NCI-H2196 (cell line): ENCODE results near the gene RAD51B.
"Not testable (repeated sequence)": the region's sequence is repeated elsewhere in the genome, so short reads cannot be mapped to it uniquely, and the experiment has no call there.

ENCODE experiments used
- DNase-seq: peaks from one replicate; lab custom pipeline; 2025; ENCODE audit not compliant: unreplicated experiment; lab: John Stamatoyannopoulos, UW

Gene RAD51B

DNA sequence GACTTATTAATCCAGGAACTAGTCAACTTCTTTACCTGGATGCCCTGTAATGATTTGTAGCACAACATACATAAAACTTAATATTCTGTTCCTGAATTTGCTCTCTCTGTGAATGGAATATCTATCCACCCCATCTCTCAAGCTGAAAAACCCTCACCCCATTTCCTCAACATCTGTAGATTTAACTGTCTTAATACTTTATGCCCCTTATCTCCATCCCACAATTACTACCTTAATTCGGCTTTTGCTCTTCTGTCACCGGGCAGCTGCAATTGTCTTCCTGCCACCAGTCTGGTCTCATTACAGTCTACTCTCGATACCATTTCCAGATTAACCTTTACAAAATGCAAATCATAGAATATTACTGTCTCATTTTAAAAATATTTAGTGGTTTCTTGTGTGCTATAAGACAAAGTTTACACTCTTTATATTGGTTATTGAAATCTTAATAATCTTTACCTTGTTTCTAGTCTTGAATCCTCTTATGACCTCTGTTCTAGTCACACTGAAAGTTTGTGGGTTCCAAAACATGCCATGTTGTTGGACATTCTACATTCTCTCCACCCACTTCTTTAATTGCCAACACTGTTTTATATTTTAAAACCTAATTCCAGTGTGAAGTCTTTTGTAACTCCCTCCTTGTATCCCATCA is 347.3 kb downstream of the RAD51B start:
- DNase-seq = no peak

DNA sequence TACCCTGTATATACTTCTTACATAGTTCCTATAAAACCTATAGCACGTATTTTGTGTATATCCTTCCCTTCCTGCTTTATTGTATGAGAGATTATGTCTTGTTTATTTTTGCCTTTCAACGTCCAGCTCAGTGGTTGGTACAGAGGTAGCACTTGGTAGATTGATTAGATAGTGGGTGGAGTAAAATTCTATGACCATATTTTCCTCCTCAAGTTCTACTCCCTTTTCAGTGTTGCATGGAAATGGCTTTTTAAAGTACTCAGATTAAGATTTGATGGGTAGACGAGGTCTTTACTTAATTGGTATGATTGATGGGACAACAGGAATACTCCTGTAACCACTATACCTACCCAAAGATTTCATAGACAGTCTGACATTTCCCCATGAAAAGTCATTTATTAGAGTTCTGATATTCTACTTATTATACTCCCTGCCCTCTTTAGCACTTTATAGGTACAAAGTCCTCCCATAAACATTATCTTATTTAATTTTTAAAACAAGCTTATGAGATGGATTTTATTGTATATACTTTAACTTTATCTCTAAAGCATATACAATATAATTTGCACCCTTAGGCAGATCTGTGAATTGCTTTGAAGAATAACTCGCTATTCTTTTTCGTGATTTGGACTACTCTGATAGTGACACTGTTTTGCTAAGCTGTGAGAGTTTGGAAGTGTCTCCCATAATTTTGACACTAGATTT is 348.0 kb downstream of the RAD51B start:
- DNase-seq = no peak

DNA sequence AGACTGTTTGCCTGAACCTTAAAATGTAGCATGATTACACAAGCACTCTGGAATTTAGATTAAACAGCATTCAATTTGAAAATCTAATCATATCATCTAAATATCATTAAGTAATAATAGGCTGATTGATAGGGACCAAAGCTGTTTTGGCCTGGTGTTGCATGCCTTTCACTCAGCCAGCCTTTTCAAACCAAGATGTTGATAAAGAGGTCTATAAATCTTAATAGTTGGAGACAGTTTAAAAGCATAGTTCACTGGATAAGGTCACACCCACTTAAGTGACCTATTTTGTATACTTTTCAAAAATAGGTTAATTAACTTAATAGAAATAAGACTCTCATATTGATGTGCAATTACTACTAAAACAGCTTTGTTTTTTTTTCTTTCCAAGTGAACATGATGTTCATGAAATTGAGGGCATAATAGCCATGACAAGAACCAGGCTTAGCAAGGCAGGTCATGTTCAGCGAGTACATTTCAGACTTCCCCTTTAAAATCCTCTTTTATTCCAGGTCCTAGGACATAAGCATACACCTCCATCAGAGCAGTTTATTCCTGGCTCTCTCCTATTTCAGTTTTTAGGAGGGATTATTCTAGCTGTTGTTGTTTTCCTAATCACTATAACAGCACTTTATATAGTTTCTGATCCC is 349.0 kb downstream of the RAD51B start:
- no peak for DNase-seq

DNA sequence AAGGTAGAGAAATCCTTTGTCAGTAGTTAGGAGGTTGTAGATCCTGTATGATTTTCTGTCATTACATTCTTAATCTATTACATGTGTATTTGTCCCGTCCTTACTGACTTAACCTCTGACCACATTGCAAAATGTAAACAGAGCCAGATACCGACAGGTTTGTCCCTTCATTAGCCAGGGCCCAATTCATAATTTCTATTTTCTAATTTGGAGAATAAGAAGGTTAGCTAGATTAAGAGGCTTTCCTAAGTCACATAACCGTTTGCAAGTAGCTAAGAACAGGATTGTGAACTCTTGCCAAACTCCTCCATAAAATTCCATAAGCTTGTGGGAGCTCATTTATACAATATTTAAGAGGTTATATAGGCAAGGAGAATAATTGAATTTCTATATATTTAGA is 352.6 kb downstream of the RAD51B start:
- no peak for DNase-seq

DNA sequence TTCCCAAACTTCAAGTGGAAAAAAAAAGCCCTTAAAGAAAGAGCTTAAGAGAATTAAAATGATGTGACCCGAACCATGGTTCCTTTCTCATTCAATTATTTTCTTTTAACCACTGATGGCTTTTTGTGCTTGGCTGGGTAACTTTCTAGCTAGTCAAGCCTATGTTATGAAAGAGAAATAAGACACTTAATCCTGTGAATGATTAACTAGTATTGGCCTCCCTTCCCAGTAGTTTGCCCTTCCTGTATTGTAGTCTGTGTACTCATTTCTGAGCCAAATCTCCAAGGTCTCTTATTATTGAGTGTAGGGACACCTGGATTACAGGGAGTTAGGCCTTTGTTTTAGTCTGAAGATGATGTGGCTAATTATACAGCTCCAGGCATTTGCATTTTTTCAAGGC is 353.0 kb downstream of the RAD51B start:
- DNase-seq = no peak

DNA sequence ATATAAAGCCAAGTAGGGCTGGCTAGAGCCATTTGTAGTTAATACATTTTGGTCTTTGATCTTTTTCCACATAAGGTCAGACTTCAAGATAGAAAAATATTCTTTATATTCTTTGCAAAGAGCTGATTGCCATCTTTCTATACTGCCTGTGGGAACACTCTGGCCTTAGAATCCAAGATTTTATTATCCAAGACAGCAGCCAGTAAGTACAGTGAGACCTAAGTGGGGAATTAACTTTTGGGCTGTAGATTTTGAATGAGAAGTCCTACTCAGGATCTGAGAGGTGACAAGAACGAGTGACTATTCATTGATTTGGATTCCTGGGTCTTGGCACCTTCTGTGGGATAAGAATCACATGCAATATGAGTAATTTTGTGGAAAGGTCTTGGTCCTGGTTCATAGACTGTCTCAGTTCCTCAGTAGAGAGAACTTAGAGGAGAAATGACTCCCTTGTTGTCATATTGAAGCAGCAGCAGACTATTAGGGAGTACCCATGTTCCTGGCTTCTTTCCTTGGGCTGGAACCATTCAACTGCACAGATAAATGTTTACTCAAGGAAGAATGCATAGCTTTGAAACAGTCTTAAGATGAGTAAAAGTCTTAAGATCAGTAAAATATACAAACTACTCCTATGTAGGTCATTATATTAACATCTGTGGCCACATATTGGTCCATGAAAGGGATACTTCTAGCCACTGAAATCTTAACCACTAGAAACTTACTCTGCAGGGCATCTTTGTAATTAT is 353.8 kb downstream of the RAD51B start:
- DNase-seq = no peak

DNA sequence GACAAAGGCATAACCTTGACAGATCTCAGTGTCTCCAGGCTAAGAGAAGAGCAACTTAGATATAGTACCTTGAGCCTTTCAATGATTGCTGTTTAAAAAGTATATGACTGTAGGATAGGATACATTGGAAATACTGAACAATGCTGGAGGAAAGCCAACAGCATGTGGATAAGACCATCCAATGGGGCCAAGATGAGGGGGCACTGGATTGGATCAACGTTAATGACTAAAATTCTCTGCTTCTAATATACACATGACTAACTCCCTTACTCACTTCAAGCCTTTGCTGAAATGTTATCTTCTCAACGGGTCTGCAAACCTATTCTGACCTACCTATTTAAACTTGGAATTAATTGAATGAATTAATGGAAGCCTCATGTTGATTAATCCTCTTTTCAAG is 354.9 kb downstream of the RAD51B start:
- no peak for DNase-seq

DNA sequence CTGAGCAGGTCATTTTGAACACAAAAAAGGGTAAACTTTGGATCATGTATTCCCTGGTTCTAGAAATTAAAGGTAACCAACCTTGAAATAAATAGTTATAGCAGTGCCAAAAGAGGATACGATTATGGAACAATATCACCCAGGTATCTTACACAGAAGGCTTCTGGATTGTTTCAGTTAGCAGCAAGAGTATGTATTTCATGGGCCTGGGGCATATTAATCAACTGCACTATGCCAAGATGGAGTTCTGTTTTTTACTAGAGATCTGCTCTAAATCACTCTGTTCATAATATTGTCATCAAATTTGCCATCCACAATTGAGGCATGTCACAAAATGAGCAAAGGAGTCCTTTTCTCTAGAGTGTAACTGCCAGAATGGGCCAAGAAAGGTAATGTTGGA is 357.1 kb downstream of the RAD51B start:
- DNase-seq = no peak

DNA sequence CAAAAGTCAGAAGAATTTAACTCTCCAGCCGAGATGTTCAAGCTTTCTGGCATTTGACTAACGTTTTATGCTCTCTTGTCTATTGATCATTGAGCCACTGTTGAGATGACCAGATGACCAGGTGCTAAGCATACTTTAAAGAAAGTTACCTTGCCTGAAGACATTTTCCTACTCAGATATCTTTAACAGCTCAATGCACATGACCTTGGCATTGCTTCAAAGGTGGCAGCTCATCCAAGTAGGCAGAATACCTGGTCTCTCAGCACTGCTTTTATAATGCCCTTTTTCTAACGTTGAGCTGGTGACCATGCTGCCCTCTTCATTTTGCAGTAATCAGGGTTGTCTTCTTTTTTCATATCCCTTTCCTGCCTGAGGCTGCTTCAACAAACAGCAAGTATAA is 358.1 kb downstream of the RAD51B start:
- DNase-seq = peak; percentile 46

DNA sequence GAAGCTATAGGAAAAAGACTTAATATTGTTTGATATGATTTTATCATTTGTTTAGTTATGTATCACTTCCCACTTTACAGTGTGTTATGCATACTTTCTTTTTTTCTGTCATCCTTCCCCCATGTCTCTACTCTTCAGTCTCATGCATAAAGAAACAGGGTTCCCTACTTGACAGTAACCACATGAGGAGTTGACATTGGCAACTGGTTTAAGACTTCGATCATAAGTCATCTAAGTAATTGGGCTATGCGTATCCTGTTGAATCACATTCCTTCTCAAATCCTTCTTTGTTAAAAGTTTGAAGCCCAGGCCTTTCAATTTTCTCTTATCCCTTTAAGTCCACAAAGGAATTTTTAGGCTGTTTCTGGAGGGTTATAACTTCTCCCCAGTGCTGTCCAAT is 358.7 kb downstream of the RAD51B start:
- no peak for DNase-seq

DNA sequence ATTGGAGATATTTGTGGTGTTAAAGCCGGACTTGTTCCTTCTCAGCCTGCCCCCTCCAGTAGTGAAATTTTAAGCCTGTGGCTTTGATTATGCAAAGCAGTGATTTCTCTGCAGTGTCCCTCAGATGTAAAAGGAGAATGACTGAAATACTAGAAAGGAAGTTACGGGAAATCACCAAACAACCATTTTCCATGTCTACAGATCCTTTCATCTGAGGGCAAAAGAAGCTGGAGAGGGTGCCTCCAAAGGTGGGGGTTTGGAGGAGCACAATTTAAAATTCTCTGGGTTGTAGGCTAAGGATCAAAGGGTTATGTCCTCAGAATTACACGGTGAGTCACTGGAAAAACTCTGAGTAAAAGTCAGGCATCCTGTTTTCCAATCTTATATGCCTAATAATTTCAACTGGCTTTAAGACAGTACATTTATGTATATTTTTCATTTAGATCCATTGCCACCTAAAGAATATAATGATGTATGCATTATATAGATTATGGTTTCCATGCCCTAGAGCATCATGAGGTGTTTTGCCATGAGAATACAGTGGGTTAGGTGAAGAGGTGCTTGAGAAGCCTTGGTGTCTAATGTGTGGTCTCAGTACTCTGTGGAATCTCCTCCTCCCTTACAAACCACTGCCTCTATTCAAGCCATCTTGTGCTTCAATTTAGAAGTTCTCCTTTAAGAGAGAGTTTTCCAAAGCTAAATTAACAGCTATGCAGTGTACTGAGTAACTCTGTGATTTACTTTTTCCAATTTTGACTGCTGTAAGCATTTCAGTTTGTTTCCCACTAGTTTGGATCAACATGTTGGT is 362.1 kb downstream of the RAD51B start:
- DNase-seq = no peak

DNA sequence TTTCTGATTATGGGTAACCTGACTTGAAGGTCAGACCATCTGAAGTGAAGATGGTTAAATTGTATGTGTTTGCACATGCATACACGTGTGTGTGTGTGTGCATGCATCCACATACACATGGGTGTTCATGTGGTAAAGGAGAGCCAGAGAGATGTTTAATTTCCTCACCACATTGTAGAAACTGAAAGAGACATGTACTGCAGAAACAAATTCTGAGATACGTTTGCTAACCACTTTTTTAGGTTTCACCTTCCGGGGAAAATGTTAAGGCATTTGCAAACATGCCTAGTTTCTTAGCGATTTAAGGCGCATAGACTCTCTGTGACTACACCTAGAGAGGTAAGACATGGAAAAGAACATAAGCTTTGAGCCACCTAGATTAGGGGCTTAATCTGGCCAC is 362.9 kb downstream of the RAD51B start:
- DNase-seq = no peak

DNA sequence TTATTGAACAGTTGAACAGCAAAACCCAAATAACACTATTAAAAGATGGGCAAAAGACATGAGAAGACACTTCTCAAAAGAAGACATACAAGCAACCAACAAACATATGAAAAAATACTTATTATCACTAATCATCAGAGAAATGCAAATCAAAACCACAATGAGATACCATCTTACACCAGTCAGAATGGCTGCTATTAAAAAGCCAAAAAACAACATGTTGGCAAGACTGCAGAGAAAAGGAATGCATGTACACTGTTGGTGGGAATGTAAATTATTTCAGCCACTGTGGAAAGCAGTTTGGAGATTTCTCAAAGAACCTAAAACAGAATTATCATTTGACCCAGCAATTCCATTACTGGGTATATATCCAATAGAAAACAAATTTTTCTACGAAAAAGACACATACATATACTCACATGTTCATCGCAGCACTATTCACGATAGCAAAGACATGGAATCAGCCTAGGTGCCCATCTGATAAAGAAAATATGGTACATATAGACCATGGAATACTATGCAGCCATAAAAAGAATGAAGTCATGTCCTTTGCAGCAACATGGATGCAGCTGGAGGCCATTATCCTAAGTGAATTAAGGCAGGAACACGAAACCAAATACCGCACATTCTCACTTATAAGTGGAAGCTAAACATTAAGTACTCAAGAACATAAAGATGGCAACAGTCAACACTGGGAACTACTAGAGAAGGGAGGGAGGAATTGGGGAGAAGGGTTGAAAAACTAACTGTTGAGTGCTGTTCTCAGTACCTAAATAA is 367.1 kb downstream of the RAD51B start:
- DNase-seq = not testable (repeated sequence)

DNA sequence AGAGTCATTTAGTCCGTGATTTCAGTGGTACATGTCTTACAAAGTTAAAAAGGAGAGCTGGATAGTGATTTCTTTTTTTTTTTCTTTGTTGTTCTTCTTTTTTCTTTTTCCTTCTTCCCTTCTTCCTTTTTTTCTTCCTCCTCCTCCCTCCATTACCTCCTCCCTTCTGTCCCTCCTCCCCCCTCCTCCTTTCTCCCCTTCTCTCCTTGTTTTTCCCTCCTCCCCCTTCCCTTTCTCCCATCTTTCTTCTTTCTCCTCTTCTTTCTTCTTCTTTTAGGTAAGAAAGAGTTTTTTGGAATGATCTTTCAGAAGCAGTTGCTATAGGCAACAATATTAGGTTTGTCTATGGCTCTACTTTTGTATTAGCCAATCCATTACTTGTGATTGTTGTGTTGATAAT is 368.6 kb downstream of the RAD51B start:
- DNase-seq = no peak

DNA sequence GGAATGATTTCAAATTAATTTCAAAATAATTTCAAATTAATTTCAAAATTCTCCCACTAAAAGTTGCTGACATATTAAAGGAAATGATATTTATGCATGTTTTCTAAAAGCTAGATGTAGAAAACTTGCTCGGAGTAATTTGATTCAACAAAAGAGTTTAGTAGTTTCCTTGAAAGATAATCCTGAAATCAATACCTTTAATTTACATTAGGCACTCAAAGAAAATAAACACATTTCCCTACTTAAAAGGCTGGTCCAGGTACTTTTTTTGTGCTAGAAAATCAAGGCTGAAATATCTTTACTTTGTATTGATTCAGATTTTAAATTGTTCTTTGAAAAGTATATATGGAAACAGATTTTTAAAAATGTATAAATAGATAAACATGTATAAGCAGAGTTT is 370.5 kb downstream of the RAD51B start:
- DNase-seq = no peak

DNA sequence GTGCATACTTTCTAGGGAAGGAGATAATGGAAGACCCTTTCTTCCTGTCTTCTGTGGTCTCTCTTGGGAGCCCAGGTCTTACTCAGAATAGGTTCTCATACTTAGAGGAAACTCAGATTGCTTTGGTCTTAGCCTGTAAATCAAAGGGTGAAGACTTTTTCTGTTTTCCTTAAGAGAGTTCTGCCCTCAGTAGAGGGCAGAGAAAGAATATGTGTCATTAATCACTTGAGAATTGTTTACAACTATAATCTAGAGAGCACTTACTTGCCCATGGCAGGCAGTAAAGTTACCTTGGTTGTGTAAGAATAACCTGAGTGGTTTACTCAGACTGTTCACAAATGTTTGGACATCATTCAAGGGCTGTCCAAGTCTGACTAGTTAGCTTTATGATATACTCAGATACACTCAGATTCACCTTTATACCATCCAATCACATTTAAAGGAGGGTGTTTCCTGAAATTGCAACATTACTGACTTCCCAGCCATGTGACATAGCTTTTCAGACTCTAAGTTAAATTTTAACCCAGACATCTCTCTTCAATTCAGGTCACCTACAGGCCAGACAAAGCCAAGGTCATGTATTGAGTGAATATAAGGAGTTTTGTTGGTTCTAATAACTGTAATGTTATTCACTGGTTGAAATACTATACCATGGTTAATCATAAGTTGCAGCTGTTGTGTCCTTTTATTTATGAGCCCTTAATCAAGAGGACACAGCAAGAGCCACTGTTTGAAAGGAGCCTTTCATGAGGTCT is 372.2 kb downstream of the RAD51B start:
- DNase-seq = peak; percentile 69

DNA sequence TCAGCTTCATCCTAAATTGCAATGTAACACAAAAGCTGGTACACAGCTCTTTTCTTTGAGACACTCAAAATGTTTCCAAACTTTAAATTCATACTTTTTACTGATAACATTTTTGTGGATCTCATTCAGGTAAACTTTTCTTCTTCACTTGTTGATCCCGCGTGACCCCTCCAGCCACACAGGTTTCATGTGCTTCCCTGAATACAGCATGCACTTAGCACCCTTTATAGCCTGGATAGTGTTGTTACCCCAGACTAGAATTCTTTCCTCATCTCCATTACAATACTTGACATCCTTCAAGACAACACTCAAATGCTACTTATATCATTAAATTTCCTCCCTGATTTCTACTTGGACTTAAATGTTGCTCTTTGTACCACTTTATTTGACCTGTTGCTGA is 373.4 kb downstream of the RAD51B start:
- DNase-seq = no peak

DNA sequence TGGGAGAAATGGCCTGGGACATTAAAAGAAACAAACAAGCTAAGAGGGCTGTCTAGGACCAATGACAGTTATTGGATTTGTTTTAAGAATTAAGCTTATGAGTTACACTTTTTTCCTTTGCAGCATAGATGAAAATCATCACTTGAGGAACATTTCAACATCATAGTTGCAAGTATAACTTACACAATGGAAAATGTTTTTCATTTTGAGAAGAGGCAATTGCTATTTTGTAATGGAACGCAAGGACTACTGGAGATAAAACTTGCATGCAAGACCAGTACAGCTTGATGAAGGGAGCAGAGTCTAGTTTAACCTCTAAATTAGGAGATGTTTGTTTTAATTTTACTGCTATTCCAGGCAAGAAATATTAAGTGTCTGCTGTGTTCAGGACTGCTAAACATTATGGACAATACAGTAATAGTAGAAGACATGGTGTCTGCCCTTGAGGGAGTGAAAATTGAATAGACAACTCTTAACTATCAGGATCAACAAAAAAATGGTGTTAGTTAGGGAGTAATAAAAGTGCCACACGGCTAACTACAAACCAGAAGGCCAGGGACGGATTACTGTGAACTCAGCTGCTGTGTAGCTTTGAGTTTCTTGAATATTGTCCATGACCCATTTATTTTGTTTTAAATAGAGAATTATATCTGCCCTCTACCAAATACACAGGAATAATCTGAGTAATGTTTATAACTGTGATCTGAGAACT is 374.5 kb downstream of the RAD51B start:
- no peak for DNase-seq

DNA sequence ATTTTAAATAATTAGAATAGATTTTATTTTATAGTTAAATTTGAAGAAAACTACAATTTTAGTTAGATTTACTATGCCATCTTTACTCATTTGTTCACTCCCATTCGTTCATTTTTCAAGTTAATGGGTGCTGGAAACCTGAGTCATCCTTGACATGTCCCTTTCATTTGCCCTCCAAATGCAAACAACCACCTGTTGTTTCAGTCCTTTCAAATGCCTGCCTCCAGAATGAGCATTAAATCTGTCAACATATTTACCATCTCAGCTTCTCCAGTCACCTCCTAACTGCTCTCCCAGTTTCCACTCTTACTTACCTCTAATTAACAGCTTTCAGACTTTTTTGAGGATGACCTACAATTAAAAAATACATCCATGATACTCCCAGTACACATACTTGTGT is 375.5 kb downstream of the RAD51B start:
- DNase-seq = peak; percentile 30
